HepG2 (cell line): Measurements from ENCODE around the gene IST1. TPM values are rescaled to one million over a fixed set of nuclear protein-coding genes. Genes with fewer than 3 reads are reported as not detected.

Experiments used
- ATAC-seq: fragments of 200-7000 bp; cut with Tn5 transposase; 3 replicates; pipeline ENCODE4 v1.9.1; 2020; ENCODE audit warnings: mild to moderate bottlenecking, moderate library complexity
- BruUV-seq: library from RNA; stranded (reverse); fragments of 400-500 nt; replicated peaks from 2 replicates; lab custom pipeline; 2021; lab: Mats Ljungman, UMichigan
- CTCF ChIA-PET: fragments of 300-600 bp; formaldehyde crosslinking; extraction: SDS; loops from one replicate; lab custom pipeline; 2021; ENCODE audit warnings: low total read pairs, inconsistent platforms, low intra/inter-chr PET ratio; lab: Yijun Ruan, JAX
- POLR2A ChIA-PET: fragments of 350-600 bp; sonication (Branson Sonifier 250); formaldehyde crosslinking; loops from one replicate; lab custom pipeline; 2020; ENCODE audit warnings: antibody characterized with exemption, inconsistent platforms; lab: Yijun Ruan, JAX
- DNase-seq: peaks from one replicate; pipeline ENCODE4 v3.0.0-alpha.2; 2015; ENCODE audit warnings: low spot score
- FAIRE-seq: peaks from 3 replicates; lab custom pipeline; 2011; peaks lifted over from hg19 to GRCh38; lab: Jason Lieb, UNC
- H2AFZ ChIP-seq: one replicate; pipeline ENCODE4 v1.6.1; 2011; ENCODE audit warnings: low read length, inconsistent platforms
- H3K27ac ChIP-seq: fragments of 300-600 bp; 3 replicates; pipeline ENCODE4 v1.8.0; 2011; ENCODE audit warnings: mixed run types, mild to moderate bottlenecking, mixed read lengths, low read length, inconsistent platforms; ENCODE audit not compliant: insufficient read depth; ENCODE audit errors: extremely low read length
- H3K27me3 ChIP-seq, 2 experiments: fragments of 200-600 bp in 1 of 2; 2 replicates in 1 of 2; 3 replicates in 1 of 2; pipeline versions ENCODE4 v1.6.0 to v1.8.0; 2011; ENCODE audit warnings: low read length in 2 of 2, mild to moderate bottlenecking in 2 of 2, moderate library complexity in 2 of 2, inconsistent platforms in 1 of 2; ENCODE audit not compliant: insufficient read depth in 2 of 2, control insufficient read depth in 1 of 2
- H3K36me3 ChIP-seq, 2 experiments: fragments of 200-600 bp in 1 of 2; replicated peaks in 1 of 2; 2 replicates in 1 of 2; 3 replicates in 1 of 2; pipeline versions ENCODE4 v1.5.1 to v1.8.0; 2011; ENCODE audit warnings: low read length in 2 of 2, inconsistent platforms in 1 of 2; ENCODE audit not compliant: insufficient read depth in 2 of 2, control insufficient read depth in 1 of 2
- H3K4me1 ChIP-seq: 2 replicates; pipeline ENCODE4 v1.5.1; 2012; ENCODE audit warnings: low read length, inconsistent platforms; ENCODE audit not compliant: insufficient read depth
- H3K4me2 ChIP-seq: 2 replicates; pipeline ENCODE4 v1.6.0; 2011; ENCODE audit warnings: low read depth, low read length, inconsistent platforms
- H3K4me3 ChIP-seq, 3 experiments: fragments of 200-600 bp in 1 of 3; sonication (generic), shearing (Covaris generic) in 1 of 3; replicated peaks in 1 of 3; 2 replicates each; pipeline ENCODE4 v1.5.1; 2011 to 2016; ENCODE audit warnings: low read length in 3 of 3, inconsistent platforms in 2 of 3, low read depth in 2 of 3, mild to moderate bottlenecking in 2 of 3, control low read depth in 1 of 3, mixed read lengths in 1 of 3; ENCODE audit not compliant: insufficient read depth in 1 of 3
- H3K79me2 ChIP-seq: one replicate; pipeline ENCODE4 v1.6.1; 2011; ENCODE audit warnings: low read length, inconsistent platforms; ENCODE audit not compliant: insufficient read depth
- H3K9ac ChIP-seq: 2 replicates; pipeline ENCODE4 v1.6.0; 2011; ENCODE audit warnings: mild to moderate bottlenecking, low read depth, low read length, inconsistent platforms; ENCODE audit not compliant: insufficient read depth
- H3K9me3 ChIP-seq: 2 replicates; pipeline ENCODE4 v1.5.1; 2012; ENCODE audit warnings: mild to moderate bottlenecking, low read length
- H4K20me1 ChIP-seq: 2 replicates; pipeline ENCODE4 v1.6.0; 2011; ENCODE audit warnings: inconsistent platforms, mild to moderate bottlenecking, low read length, moderate library complexity; ENCODE audit not compliant: insufficient read depth
- ATAD3A ChIP-seq: sonication (generic); formaldehyde crosslinking; IDR thresholded peaks from 2 replicates; pipeline ENCODE4 v1.4.0; 2020; ENCODE audit warnings: missing genetic modification reagents
- BORCS8-MEF2B ChIP-seq: sonication (generic); formaldehyde crosslinking; IDR thresholded peaks from 2 replicates; pipeline ENCODE4 v1.8.0; 2022; ENCODE audit warnings: mild to moderate bottlenecking, missing genetic modification reagents
- CBX5 ChIP-seq: sonication (generic); formaldehyde crosslinking; IDR thresholded peaks from 2 replicates; pipeline ENCODE4 v1.4.0; 2020; ENCODE audit warnings: missing genetic modification reagents, borderline replicate concordance
- JUND ChIP-seq: sonication (generic); formaldehyde crosslinking; IDR thresholded peaks from 2 replicates; pipeline ENCODE4 v1.8.0; 2022; ENCODE audit warnings: mild to moderate bottlenecking, missing genetic modification reagents
- SUZ12 ChIP-seq: fragments of 150-350 bp; IDR thresholded peaks from 2 replicates; pipeline ENCODE4 v1.6.1; 2014; ENCODE audit warnings: low read depth, low read length
- ZNF549 ChIP-seq: sonication (generic); formaldehyde crosslinking; IDR thresholded peaks from 2 replicates; pipeline ENCODE4 v1.5.0; 2020; ENCODE audit warnings: missing genetic modification reagents
- ZNF776 ChIP-seq: sonication (generic); formaldehyde crosslinking; IDR thresholded peaks from 2 replicates; pipeline ENCODE4 v1.4.0; 2020; ENCODE audit warnings: mild to moderate bottlenecking, missing genetic modification reagents
- whole genome bisulfite sequencing: methylation state at CpG from one replicate; pipeline ENCODE4 v1.1.6; 2017; ENCODE audit warnings: low lambda C conversion rate; 5-methylcytosine and 5-hydroxymethylcytosine counted together
- in situ Hi-C: cut with HindIII; loops from 2 replicates; pipeline ENCODE4 v1.10.0; 2017; ENCODE audit warnings: low pct_unique_long_range_greater_than_20kb; ENCODE audit not compliant: extremely low pct_ligation_motif_present
- intact Hi-C: fragments of 100-400 bp; cut with micrococcal nuclease; formaldehyde crosslinking; loops from one replicate; pipeline ENCODE4 v1.10.0; 2022; ENCODE audit not compliant: unreplicated experiment
- polyA plus RNA-seq, 8 experiments: library from polyadenylated mRNA; depleted of rRNA in 3 of 8; stranded (reverse) in 7 of 8; unstranded in 1 of 8; fragments of >200 nt; fragmentation: Illumina TruSeq in 4 of 8; extraction: Trizol in 4 of 8; gene quantifications; 2 replicates each; pipeline versions ENCODE4 v1.2.1 to v1.2.3, GENCODE V29; 2011 to 2016; ENCODE audit warnings: low read depth in 4 of 8, missing spikeins in 1 of 8, mixed read lengths in 1 of 8; ENCODE audit not compliant: insufficient read depth in 1 of 8
- total RNA-seq, 5 experiments: library from RNA; depleted of rRNA; stranded (reverse); fragments of >200 nt; fragmentation: Illumina TruSeq; extraction: Trizol; gene quantifications; 2 replicates each; pipeline ENCODE4 v1.2.3, GENCODE V29; 2016; ENCODE audit warnings: low read depth in 1 of 5
- TF ChIP-seq, protein P1 (sequence below): sonication (generic); formaldehyde crosslinking; IDR thresholded peaks from 2 replicates; pipeline ENCODE4 v1.5.0; 2020; ENCODE audit warnings: mild to moderate bottlenecking, missing genetic modification reagents
- TF ChIP-seq, protein P2 (sequence below): sonication (generic); formaldehyde crosslinking; IDR thresholded peaks from 2 replicates; pipeline ENCODE4 v1.9.0; 2021; ENCODE audit warnings: missing genetic modification reagents, borderline replicate concordance
- TF ChIP-seq, protein P3 (sequence below): sonication (generic); formaldehyde crosslinking; IDR thresholded peaks from 2 replicates; pipeline ENCODE4 v1.4.0; 2020; ENCODE audit warnings: missing genetic modification reagents, borderline replicate concordance

IST1 gene
- total and polyA plus RNA-seq, 2 of the 13 experiments (the other 11 are each of a cell fraction or from before 2014, with no cell fraction given) = 346 to 415 TPM

DNA sequence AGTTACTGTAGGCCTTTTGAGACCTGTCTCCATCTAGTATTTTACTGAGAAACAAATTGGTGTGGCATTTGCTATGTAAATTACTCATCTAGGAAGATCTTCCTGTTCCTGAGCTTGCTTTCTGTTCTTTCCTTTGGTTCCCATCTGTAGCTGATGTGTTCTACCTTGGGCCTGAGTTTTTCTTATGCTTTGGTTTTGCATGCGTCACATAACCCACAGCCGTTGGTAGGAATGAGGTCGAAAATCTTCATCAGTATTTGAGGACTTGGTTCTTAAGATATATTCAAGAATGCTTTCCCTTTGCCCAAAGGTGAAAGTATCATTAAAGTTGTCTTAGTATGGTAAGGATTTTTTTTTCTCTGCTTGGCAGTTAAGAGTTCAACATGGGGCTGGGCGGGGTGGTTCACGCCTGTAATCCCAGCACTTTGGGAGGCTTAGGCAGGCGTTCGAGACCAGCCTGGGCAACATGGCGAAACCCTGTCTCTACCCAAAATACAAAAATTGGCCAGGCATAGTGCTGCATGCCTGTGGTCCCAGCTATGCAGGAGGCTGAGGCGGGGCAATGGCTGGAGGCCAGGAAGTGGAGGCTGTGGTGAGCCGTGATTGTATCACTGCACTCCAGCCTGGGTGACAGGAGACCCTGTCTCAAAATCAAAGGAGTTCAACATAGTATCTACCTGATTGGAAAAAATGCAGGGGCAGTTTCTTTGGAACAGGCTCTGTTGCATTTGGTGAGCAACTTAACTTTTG lies 28.8 kb downstream of the IST1 start:
- no TSS peak for BruUV-seq
- Histone ChIP-seq H3K4me1 (peaks cover 10% of the 10 kb centered on the region), H3K4me2 (no peak overlapping the region), H3K27me3 (no peaks in the 10 kb centered on the region), H3K27ac (no peak overlapping the region), H3K9me3 (no peaks in the 10 kb centered on the region), H3K9ac (no peak overlapping the region), H3K4me3 (no peak overlapping the region), H2AFZ (no peak overlapping the region), H4K20me1 (peaks cover 13% of the 10 kb centered on the region; the same call in 1 of the 2 replicates), H3K79me2 (peaks cover 22% of the 10 kb centered on the region), H3K36me3 (peaks cover 61 to 91% of the 10 kb centered on the region in 2 experiments)
- no peak for FAIRE-seq
- no peak for TF ChIP-seq ZNF776 (CRISPR knock-in tag)
- TF ChIP-seq, protein P1, sequence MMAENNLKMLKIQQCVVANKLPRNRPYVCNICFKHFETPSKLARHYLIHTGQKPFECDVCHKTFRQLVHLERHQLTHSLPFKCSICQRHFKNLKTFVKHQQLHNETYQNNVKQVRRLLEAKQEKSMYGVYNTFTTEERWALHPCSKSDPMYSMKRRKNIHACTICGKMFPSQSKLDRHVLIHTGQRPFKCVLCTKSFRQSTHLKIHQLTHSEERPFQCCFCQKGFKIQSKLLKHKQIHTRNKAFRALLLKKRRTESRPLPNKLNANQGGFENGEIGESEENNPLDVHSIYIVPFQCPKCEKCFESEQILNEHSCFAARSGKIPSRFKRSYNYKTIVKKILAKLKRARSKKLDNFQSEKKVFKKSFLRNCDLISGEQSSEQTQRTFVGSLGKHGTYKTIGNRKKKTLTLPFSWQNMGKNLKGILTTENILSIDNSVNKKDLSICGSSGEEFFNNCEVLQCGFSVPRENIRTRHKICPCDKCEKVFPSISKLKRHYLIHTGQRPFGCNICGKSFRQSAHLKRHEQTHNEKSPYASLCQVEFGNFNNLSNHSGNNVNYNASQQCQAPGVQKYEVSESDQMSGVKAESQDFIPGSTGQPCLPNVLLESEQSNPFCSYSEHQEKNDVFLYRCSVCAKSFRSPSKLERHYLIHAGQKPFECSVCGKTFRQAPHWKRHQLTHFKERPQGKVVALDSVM = 0 out of 2 replicates have a peak, but pooled peaks have one; percentile 35
- ChIA-PET CTCF (no interaction called here), POLR2A (interaction anchor here (1.1 kb wide), 1 partner anchor 139 kb away, joined by 3 read pairs; the partner anchor contains the start of gene HPR)
- in situ Hi-C loops (no loop called here), intact Hi-C loops (no loop called here)
- ATAC-seq = no peak; the same call in 2 of the 3 replicates
- 97% methylated on average over 10 of the region's 10 CpGs for WGBS
- DNase-seq = no peak

DNA sequence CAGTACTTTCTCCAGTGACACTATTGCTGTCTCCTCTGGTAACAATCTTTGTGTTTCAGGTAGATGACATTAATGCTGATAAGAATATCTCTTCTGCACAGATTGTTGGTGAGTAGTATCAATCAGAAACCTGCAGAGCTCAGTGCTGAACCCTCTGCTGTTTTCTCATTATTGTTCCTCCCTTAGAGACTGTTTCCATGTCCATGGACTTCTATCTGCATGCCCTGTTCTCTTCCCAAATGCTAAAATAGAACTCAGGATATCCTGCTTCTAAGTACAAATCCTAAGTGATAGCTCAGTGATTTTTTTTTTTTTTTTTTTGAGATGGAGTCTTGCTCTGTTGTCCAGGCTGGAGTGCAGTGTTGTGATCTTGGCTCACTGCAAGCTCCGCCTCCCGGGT lies 29.4 kb downstream of the IST1 start:
- Histone ChIP-seq H2AFZ (no peak overlapping the region), H3K79me2 (peaks cover 16% of the 10 kb centered on the region), H3K9ac (no peak overlapping the region), H3K9me3 (no peaks in the 10 kb centered on the region), H3K27me3 (no peaks in the 10 kb centered on the region), H3K4me1 (peaks cover 10% of the 10 kb centered on the region), H3K27ac (no peak overlapping the region), H4K20me1 (peaks cover 7% of the 10 kb centered on the region; the same call in 1 of the 2 replicates), H3K36me3 (peaks cover 57 to 91% of the 10 kb centered on the region in 2 experiments), H3K4me2 (no peak overlapping the region), H3K4me3 (no peak overlapping the region)
- ChIA-PET CTCF (no interaction called here), POLR2A (interaction anchor here (1.1 kb wide), 1 partner anchor 138 kb away, joined by 3 read pairs; the partner anchor contains the start of gene HPR)
- intact Hi-C loops = no loop called here
- ATAC-seq (no peak), DNase-seq (no peak), FAIRE-seq (no peak)
- 98% methylated on average over 2 of the region's 2 CpGs for WGBS
- BruUV-seq = no TSS peak
- in situ Hi-C loops = no loop called here
- no peak for TF ChIP-seq ATAD3A (CRISPR knock-in tag)
- TF ChIP-seq, protein P2, sequence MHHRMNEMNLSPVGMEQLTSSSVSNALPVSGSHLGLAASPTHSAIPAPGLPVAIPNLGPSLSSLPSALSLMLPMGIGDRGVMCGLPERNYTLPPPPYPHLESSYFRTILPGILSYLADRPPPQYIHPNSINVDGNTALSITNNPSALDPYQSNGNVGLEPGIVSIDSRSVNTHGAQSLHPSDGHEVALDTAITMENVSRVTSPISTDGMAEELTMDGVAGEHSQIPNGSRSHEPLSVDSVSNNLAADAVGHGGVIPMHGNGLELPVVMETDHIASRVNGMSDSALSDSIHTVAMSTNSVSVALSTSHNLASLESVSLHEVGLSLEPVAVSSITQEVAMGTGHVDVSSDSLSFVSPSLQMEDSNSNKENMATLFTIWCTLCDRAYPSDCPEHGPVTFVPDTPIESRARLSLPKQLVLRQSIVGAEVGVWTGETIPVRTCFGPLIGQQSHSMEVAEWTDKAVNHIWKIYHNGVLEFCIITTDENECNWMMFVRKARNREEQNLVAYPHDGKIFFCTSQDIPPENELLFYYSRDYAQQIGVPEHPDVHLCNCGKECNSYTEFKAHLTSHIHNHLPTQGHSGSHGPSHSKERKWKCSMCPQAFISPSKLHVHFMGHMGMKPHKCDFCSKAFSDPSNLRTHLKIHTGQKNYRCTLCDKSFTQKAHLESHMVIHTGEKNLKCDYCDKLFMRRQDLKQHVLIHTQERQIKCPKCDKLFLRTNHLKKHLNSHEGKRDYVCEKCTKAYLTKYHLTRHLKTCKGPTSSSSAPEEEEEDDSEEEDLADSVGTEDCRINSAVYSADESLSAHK = no peak
- no peak for TF ChIP-seq JUND (CRISPR knock-in tag)
- TF ChIP-seq BORCS8-MEF2B (CRISPR knock-in tag) = no peak
- TF ChIP-seq ZNF549 (CRISPR knock-in tag) = no peak
- TF ChIP-seq SUZ12 = no peak
- TF ChIP-seq, protein P3, sequence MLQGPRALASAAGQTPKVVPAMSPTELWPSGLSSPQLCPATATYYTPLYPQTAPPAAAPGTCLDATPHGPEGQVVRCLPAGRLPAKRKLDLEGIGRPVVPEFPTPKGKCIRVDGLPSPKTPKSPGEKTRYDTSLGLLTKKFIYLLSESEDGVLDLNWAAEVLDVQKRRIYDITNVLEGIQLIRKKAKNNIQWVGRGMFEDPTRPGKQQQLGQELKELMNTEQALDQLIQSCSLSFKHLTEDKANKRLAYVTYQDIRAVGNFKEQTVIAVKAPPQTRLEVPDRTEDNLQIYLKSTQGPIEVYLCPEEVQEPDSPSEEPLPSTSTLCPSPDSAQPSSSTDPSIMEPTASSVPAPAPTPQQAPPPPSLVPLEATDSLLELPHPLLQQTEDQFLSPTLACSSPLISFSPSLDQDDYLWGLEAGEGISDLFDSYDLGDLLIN (CRISPR knock-in tag) = no peak
- TF ChIP-seq CBX5 = no peak
